Uterus (tissue), 2 donors: ENCODE measurements around the gene RANBP1.

ENCODE experiments used
- POLR2A ChIP-seq, 2 donors: fragments of 450-650 bp; IDR thresholded peaks; one replicate each; pipeline ENCODE4 v1.6.1; 2016; ENCODE audit warnings: antibody characterized with exemption in 2 of 2, mild to moderate bottlenecking in 1 of 2, moderate library complexity in 1 of 2
- TF ChIP-seq, protein P1 (sequence below), 4 experiments: fragments of 200-600 bp in 2 of 4; fragments of 450-650 bp in 2 of 4; sonication (generic) in 2 of 4; IDR thresholded peaks; one replicate each; pipeline ENCODE4 v1.5.1; 2016 to 2019; ENCODE audit warnings: antibody characterized with exemption in 4 of 4, mild to moderate bottlenecking in 2 of 4, moderate library complexity in 1 of 4

DNA sequence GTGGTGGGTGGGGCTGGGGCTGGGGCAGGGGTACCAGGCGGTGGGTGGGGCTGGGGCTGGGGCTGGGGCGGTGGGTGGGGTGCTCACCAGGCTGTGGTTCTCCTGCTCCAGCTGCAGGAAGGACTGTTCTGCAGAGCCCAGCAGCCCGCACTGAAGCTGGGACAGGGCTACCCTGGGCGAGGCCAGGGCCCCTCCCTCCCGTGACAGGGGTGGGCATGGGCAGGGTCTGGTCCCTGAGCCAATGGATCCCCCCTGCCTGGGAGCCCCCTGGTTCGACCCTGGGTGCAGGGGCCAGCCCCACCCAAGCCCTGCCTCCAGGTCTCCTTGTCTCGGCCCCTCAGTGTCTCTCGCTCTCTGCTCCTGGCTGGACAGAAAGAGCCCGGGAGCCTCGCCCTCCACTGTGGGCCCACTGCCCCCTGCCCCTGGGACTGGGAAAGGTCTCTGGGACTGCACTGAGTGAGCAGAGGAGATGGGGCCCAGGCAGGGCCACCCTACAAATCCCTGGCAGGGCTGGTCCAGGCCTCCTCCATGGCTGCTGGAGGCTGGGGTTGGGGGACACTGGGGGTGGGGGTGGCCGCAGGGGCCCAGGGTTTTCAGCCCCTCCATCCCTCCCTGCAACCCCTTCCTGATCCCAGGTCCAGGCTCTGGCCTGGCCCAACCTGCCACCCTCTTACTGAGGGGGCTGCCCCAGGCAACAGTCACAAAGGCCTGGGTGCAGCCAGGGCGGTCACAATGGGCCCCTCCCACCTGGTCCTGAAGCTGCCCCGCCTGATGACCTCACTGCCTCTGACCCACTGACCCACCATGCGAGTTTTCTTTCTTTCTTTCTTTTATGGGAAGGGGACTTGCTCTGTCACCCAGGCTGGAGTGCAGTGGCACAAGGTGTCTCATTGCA lies 34.7 kb downstream of the RANBP1 start, which contains the start of gene CCDC188:
- TF ChIP-seq, protein P1, sequence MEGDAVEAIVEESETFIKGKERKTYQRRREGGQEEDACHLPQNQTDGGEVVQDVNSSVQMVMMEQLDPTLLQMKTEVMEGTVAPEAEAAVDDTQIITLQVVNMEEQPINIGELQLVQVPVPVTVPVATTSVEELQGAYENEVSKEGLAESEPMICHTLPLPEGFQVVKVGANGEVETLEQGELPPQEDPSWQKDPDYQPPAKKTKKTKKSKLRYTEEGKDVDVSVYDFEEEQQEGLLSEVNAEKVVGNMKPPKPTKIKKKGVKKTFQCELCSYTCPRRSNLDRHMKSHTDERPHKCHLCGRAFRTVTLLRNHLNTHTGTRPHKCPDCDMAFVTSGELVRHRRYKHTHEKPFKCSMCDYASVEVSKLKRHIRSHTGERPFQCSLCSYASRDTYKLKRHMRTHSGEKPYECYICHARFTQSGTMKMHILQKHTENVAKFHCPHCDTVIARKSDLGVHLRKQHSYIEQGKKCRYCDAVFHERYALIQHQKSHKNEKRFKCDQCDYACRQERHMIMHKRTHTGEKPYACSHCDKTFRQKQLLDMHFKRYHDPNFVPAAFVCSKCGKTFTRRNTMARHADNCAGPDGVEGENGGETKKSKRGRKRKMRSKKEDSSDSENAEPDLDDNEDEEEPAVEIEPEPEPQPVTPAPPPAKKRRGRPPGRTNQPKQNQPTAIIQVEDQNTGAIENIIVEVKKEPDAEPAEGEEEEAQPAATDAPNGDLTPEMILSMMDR (IDR thresholded peaks at IDR 0.05), result no peak
- TF ChIP-seq POLR2A (IDR thresholded peaks at IDR 0.05), result no peak
